B cell (primary cell): ENCODE data around the gene COLGALT1. TPM values are rescaled to one million over a fixed set of nuclear protein-coding genes. Genes with fewer than 3 reads are reported as not detected.
A peak's percentile ranks its signal among the peaks of the same experiment; 100 is the strongest.

Source experiments
- ATAC-seq: fragments of 200-7000 bp; cut with Tn5 transposase; one replicate; pipeline ENCODE4 v1.10.0; 2021; ENCODE audit warnings: low read depth, mild to moderate bottlenecking, moderate number of reproducible peaks, moderate library complexity
- CTCF ChIA-PET: fragments of 350-600 bp; sonication (Branson Sonifier 250); formaldehyde crosslinking; loops from one replicate; lab custom pipeline; 2021; ENCODE audit warnings: antibody characterized with exemption, inconsistent platforms; lab: Charles Lee
- POLR2A ChIA-PET: fragments of 350-600 bp; sonication (Branson Sonifier 250); formaldehyde crosslinking; loops from one replicate; lab custom pipeline; 2021; ENCODE audit warnings: antibody characterized with exemption; lab: Charles Lee
- DNase-seq: peaks from one replicate; pipeline ENCODE4 v3.0.0; 2013
- H2AFZ ChIP-seq: 2 replicates; pipeline ENCODE4 v1.6.1; 2012; ENCODE audit warnings: mild to moderate bottlenecking, low read depth, low read length; ENCODE audit not compliant: insufficient read depth, poor library complexity, severe bottlenecking
- H3K27ac ChIP-seq, 2 donors: 1 replicate in 1 of 2; 2 replicates in 1 of 2; pipeline ENCODE4 v1.5.1; 2012 to 2013; ENCODE audit warnings: low read length in 2 of 2, mild to moderate bottlenecking in 2 of 2, moderate library complexity in 1 of 2
- H3K27me3 ChIP-seq, 4 experiments: fragments of 200-600 bp in 1 of 4; sonication (generic) in 1 of 4; replicated peaks in 1 of 4; 1 replicate in 2 of 4; 2 replicates in 2 of 4; pipeline versions ENCODE4 v1.6.1 to v1.7.0; 2013 to 2016; ENCODE audit warnings: low read length in 3 of 4, mild to moderate bottlenecking in 2 of 4, mixed read lengths in 1 of 4, moderate library complexity in 1 of 4; ENCODE audit not compliant: insufficient read depth in 4 of 4, control insufficient read depth in 3 of 4; ENCODE audit errors: control extremely low read depth in 1 of 4
- H3K36me3 ChIP-seq, 2 experiments: replicated peaks in 1 of 2; 1 replicate in 1 of 2; 2 replicates in 1 of 2; pipeline versions ENCODE4 v1.6.1 to v1.7.1; 2013; ENCODE audit warnings: low read length in 1 of 2; ENCODE audit not compliant: insufficient read depth in 2 of 2, control insufficient read depth in 1 of 2; ENCODE audit errors: control extremely low read depth in 1 of 2, extremely low read depth in 1 of 2
- H3K4me1 ChIP-seq, 2 donors: fragments of 200-600 bp in 1 of 2; sonication (generic) in 1 of 2; 1 replicate in 1 of 2; 2 replicates in 1 of 2; pipeline versions ENCODE4 v1.5.1 to v1.6.1; 2013 to 2017; ENCODE audit warnings: low read length in 2 of 2; ENCODE audit not compliant: control insufficient read depth in 2 of 2, insufficient read depth in 2 of 2
- H3K4me2 ChIP-seq: replicated peaks from 2 replicates; pipeline ENCODE3; 2012; ENCODE audit warnings: mild to moderate bottlenecking, low read depth, low read length; ENCODE audit not compliant: poor library complexity, severe bottlenecking
- H3K4me3 ChIP-seq, 5 experiments: fragments of 200-600 bp in 1 of 5; sonication (generic) in 1 of 5; 1 replicate in 3 of 5; 2 replicates in 2 of 5; pipeline versions ENCODE4 v1.5.1 to v1.7.0; 2011 to 2016; ENCODE audit warnings: low read length in 4 of 5, mild to moderate bottlenecking in 4 of 5, low read depth in 2 of 5, control low read depth in 1 of 5, moderate library complexity in 1 of 5; ENCODE audit not compliant: insufficient read depth in 1 of 5; ENCODE audit errors: control extremely low read depth in 1 of 5, extremely low read depth in 1 of 5
- H3K79me2 ChIP-seq: fragments of 200-600 bp; sonication (generic); one replicate; pipeline ENCODE4 v1.6.0; 2016; ENCODE audit warnings: low read length; ENCODE audit not compliant: control insufficient read depth, insufficient read depth
- H3K9ac ChIP-seq: fragments of 200-600 bp; sonication (generic); 2 replicates; pipeline ENCODE4 v1.6.1; 2017; ENCODE audit warnings: mild to moderate bottlenecking, low read length, moderate library complexity
- H3K9me3 ChIP-seq, 3 donors: one replicate each; pipeline versions ENCODE4 v1.6.1 to v1.7.1; 2013; ENCODE audit warnings: low read length in 2 of 3; ENCODE audit not compliant: control insufficient read depth in 2 of 3, insufficient read depth in 1 of 3; ENCODE audit errors: control extremely low read depth in 1 of 3
- H4K20me1 ChIP-seq: 2 replicates; pipeline ENCODE4 v1.6.0; 2012; ENCODE audit warnings: mild to moderate bottlenecking, low read length; ENCODE audit not compliant: insufficient read depth, control insufficient read depth, poor library complexity, severe bottlenecking
- H3K27ac Mint-ChIP-seq: one replicate; pipeline ENCODE4 v1.8.0; 2021; ENCODE audit warnings: mixed read lengths
- H3K27me3 Mint-ChIP-seq: one replicate; pipeline ENCODE4 v1.8.0; 2021; ENCODE audit warnings: mixed read lengths
- H3K4me1 Mint-ChIP-seq: one replicate; pipeline ENCODE4 v1.8.0; 2021; ENCODE audit warnings: mixed read lengths
- H3K4me3 Mint-ChIP-seq: one replicate; pipeline ENCODE4 v1.8.0; 2021; ENCODE audit warnings: mixed read lengths
- H3K9me3 Mint-ChIP-seq: one replicate; pipeline ENCODE4 v1.8.0; 2022; ENCODE audit warnings: mixed read lengths; ENCODE audit not compliant: insufficient read depth
- CTCF ChIP-seq: fragments of 200-600 bp; IDR thresholded peaks from one replicate; pipeline ENCODE4 v1.8.0; 2022; ENCODE audit warnings: antibody characterized with exemption, mild to moderate bottlenecking
- EZH2 ChIP-seq: IDR thresholded peaks from 2 replicates; pipeline ENCODE4 v1.6.1; 2012; ENCODE audit warnings: borderline replicate concordance, low read depth, mild to moderate bottlenecking, moderate library complexity, low read length; ENCODE audit not compliant: insufficient read depth, poor library complexity, severe bottlenecking
- WGBS: methylation state at CpG from one replicate; pipeline ENCODE4 v1.1.5; 2013; ENCODE audit warnings: missing lambda C conversion rate; ENCODE audit not compliant: insufficient coverage; 5-methylcytosine and 5-hydroxymethylcytosine counted together
- intact Hi-C: fragments of 100-400 bp; cut with micrococcal nuclease; formaldehyde crosslinking; loops from one replicate; pipeline ENCODE4 v1.10.0; 2022
- polyA plus RNA-seq: library from polyadenylated mRNA; depleted of rRNA; stranded (reverse); fragments of >200 nt; gene quantifications from 2 replicates; pipeline ENCODE4 v1.2.3, GENCODE V29; 2012
- total RNA-seq, 2 donors: library from RNA; stranded (reverse); fragments of 120-200 nt in 1 of 2; gene quantifications; 1 replicate in 1 of 2; 2 replicates in 1 of 2; pipeline versions ENCODE4 v1.2.3 to v1.2.4, GENCODE V29; 2013 to 2022

Gene COLGALT1
- total and polyA plus RNA-seq, 2 donors (not counting 1 experiment from before 2014, with no cell fraction given): 108 to 126 TPM

- no peak for TF ChIP-seq CTCF
- peak overlapping the region; percentile 98 for H3K4me2 ChIP-seq
- H3K36me3 ChIP-seq: peaks cover 0 to 39% of the 10 kb centered on the region in 2 experiments
- 2% methylated on average over 39 of the region's 46 CpGs for WGBS
- peaks cover 18% of the 10 kb centered on the region for H3K4me1 Mint-ChIP-seq
- DNase-seq (no peak), ATAC-seq (peak; percentile 16)
- peaks cover 44% of the 10 kb centered on the region for H3K79me2 ChIP-seq
- intact Hi-C loops: loop anchor here (1.0 to 10.0 kb wide), 7 partner anchors 17 to 151 kb away; partner anchors contain the start of gene BST2
- H3K9me3 ChIP-seq: no peaks in the 10 kb centered on the region
- POLR2A ChIA-PET: interaction anchor here (0.7 to 1.4 kb wide), 4 partner anchors 33 to 163 kb away, joined by 3 to 8 read pairs (median 4); partner anchors contain the start of gene PGLS
- peak overlapping the region; percentile 81 for H3K27ac Mint-ChIP-seq
- H2AFZ ChIP-seq: peak overlapping the region; percentile 66
- H3K27ac ChIP-seq: peak overlapping the region; percentile 35 to 74
- no peaks in the 10 kb centered on the region for H3K9me3 Mint-ChIP-seq
- no peaks in the 10 kb centered on the region for H3K27me3 Mint-ChIP-seq
- CTCF ChIA-PET: interaction anchor here (0.6 to 2.0 kb wide), 5 partner anchors 18 to 201 kb away, joined by 3 to 12 read pairs (median 5); partner anchors contain the start of gene FCHO1
- peak overlapping the region; percentile 86 for H3K4me3 Mint-ChIP-seq
- peaks cover 13 to 18% of the 10 kb centered on the region in 2 donors for H3K4me1 ChIP-seq
- H3K9ac ChIP-seq: peak overlapping the region; percentile 84
- no peaks in the 10 kb centered on the region for H3K27me3 ChIP-seq
- H4K20me1 ChIP-seq: peaks cover 38% of the 10 kb centered on the region
- peak overlapping the region; percentile 52 to 85 (median 78) for H3K4me3 ChIP-seq
Observed at GRCh38 chr19:17555929-17556813, 722 bp downstream of the COLGALT1 start.

- Mint-ChIP-seq H3K4me3 (peak overlapping the region; percentile 86), H3K27ac (no peak overlapping the region), H3K4me1 (peaks cover 20% of the 10 kb centered on the region), H3K9me3 (no peaks in the 10 kb centered on the region), H3K27me3 (no peaks in the 10 kb centered on the region)
- Histone ChIP-seq H3K27ac (no peak overlapping the region), H3K27me3 (no peaks in the 10 kb centered on the region), H3K9me3 (no peaks in the 10 kb centered on the region), H3K4me2 (peak overlapping the region; percentile 98), H3K4me3 (no peak overlapping the region), H3K36me3 (peaks cover under 1 to 40% of the 10 kb centered on the region in 2 experiments), H2AFZ (no peak overlapping the region), H3K79me2 (peaks cover 44% of the 10 kb centered on the region), H3K4me1 (peaks cover 13 to 18% of the 10 kb centered on the region in 2 donors), H4K20me1 (peaks cover 38% of the 10 kb centered on the region), H3K9ac (no peak overlapping the region)
- CTCF ChIA-PET: interaction anchor here (0.6 to 2.0 kb wide), 4 partner anchors 17 to 194 kb away, joined by 3 to 12 read pairs (median 7); partner anchors contain the start of gene FCHO1
- DNase-seq (no peak), ATAC-seq (no peak)
- TF ChIP-seq EZH2 (no peak), CTCF (no peak)
- POLR2A ChIA-PET: interaction anchor here (0.6 to 1.4 kb wide), 4 partner anchors 34 to 85 kb away, joined by 3 to 8 read pairs (median 5); partner anchors contain the start of gene PGLS
- 100% methylated on average over 4 of the region's 7 CpGs for WGBS
- intact Hi-C loops: loop anchor here (10.0 kb wide), 2 partner anchors 62 to 152 kb away; partner anchors contain the start of gene BST2
Observed at GRCh38 chr19:17556995-17557394, 1.5 kb downstream of the COLGALT1 start.
